Psoas muscle (tissue), 8 donors: ENCODE results near the gene PRKN. TPM values are rescaled to one million over a fixed set of nuclear protein-coding genes. Genes with fewer than 3 reads are reported as not detected.

ENCODE experiments used
- ATAC-seq, 4 donors: fragments of 200-7000 bp; cut with Tn5 transposase; one replicate each; pipeline ENCODE4 v1.9.1; 2020; ENCODE audit warnings: moderate library complexity in 3 of 4, mild to moderate bottlenecking in 2 of 4
- DNase-seq, 2 donors: peaks; one replicate each; pipeline ENCODE4 v3.0.0-alpha.2; 2020
- H3K27ac ChIP-seq: fragments of 200-600 bp; one replicate; pipeline ENCODE4 v1.8.0; 2022
- H3K27me3 ChIP-seq, 3 donors: fragments of 200-600 bp in 1 of 3; one replicate each; pipeline versions ENCODE4 v1.6.1 to v1.8.0; 2013 to 2022; ENCODE audit warnings: low read length in 2 of 3, mild to moderate bottlenecking in 2 of 3, moderate library complexity in 1 of 3; ENCODE audit not compliant: insufficient read depth in 3 of 3
- H3K36me3 ChIP-seq, 2 donors: fragments of 200-600 bp in 1 of 2; one replicate each; pipeline versions ENCODE4 v1.6.1 to v1.8.0; 2013 to 2022; ENCODE audit warnings: low read depth in 1 of 2, mild to moderate bottlenecking in 1 of 2, moderate library complexity in 1 of 2; ENCODE audit not compliant: insufficient read depth in 1 of 2
- H3K4me1 ChIP-seq: fragments of 200-600 bp; one replicate; pipeline ENCODE4 v1.8.0; 2022
- H3K4me3 ChIP-seq: fragments of 200-600 bp; one replicate; pipeline ENCODE4 v1.8.0; 2022; ENCODE audit warnings: mild to moderate bottlenecking
- H3K9me3 ChIP-seq: fragments of 200-600 bp; one replicate; pipeline ENCODE4 v1.8.0; 2022
- WGBS, 3 donors: extraction: QIAGEN DNeasy Blood & Tissue Kit; methylation state at CpG; one replicate each; pipeline versions ENCODE4 v1.1.6 to v1.1.7; 2013; 5-methylcytosine and 5-hydroxymethylcytosine counted together
- intact Hi-C, 2 donors: fragments of 100-400 bp; cut with DNase I; formaldehyde crosslinking; loops; one replicate each; pipeline versions ENCODE4 v1.11.0 to v1.14.2; 2022
- polyA plus RNA-seq, 3 donors: library from polyadenylated mRNA; stranded (reverse); fragments of 200-250 nt; gene quantifications; one replicate each; pipeline ENCODE4 v1.2.3, GENCODE V29; 2013
- total RNA-seq, 4 donors: library from RNA; stranded (reverse); fragmentation: NEBNext Ultra II Directional in 2 of 4; extraction: Animal tissue kit (Norgen Biotek cat#: 25700) in 2 of 4; gene quantifications; one replicate each; pipeline versions ENCODE4 v1.2.1 to v1.2.4, GENCODE V29; 2021 to 2023
- TF ChIP-seq, protein P1 (sequence below): fragments of 200-600 bp; IDR thresholded peaks from one replicate; pipeline ENCODE4 v1.8.0; 2022; ENCODE audit warnings: antibody characterized with exemption
- donor health status: healthy with polysubstance abuse.
- donor health status: DM: no; HTN: no; CAD: no; lungs with moderate emphysema.
- donor health status: Bipolar disorder and iron deficiency.
- donor health status: healthy.
- donor health status: DM: yes; HTN: yes; CAD: no.
- donor health status: DM: no; HTN: no; CAD: no.
- donor health status: DM: no; HTN: no; CAD: no.
- donor health status: DM: yes; HTN: yes; CAD: no.

PRKN gene
- total and polyA plus RNA-seq, 7 donors = 1.5 to 19.5 (median 11.7) TPM

DNA sequence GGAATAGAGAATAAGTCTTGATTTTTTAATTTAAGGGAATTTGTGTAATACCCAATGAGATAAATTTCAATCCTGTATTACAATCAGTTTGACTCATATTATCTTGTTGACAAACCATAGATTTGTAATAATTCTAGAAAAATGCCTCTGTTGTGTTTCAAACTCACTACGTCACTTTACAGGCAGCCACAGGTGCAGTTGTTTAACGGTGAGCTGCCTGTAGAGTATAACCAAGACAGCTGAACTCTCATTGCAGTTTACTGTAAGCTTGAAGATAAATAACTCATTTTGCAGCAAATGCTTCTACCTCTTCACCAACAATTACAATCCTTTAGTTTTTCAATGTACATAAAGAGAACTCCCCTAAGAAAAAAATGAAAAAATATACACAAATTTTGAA is 114.3 kb downstream of the PRKN start:
- Histone ChIP-seq H3K4me3 (no peak overlapping the region), H3K27ac (no peak overlapping the region), H3K36me3 (no peaks in the 10 kb centered on the region), H3K4me1 (peaks cover 4% of the 10 kb centered on the region), H3K27me3 (no peaks in the 10 kb centered on the region), H3K9me3 (no peaks in the 10 kb centered on the region)
- WGBS, 3 donors = 28 to 39% (median 33%) methylated on average over 2 of the region's 2 CpGs
- ATAC-seq = peak in 1 of 4 donors; percentile 54
- intact Hi-C loops = no loop called here
- DNase-seq = no peak
- TF ChIP-seq, protein P1, sequence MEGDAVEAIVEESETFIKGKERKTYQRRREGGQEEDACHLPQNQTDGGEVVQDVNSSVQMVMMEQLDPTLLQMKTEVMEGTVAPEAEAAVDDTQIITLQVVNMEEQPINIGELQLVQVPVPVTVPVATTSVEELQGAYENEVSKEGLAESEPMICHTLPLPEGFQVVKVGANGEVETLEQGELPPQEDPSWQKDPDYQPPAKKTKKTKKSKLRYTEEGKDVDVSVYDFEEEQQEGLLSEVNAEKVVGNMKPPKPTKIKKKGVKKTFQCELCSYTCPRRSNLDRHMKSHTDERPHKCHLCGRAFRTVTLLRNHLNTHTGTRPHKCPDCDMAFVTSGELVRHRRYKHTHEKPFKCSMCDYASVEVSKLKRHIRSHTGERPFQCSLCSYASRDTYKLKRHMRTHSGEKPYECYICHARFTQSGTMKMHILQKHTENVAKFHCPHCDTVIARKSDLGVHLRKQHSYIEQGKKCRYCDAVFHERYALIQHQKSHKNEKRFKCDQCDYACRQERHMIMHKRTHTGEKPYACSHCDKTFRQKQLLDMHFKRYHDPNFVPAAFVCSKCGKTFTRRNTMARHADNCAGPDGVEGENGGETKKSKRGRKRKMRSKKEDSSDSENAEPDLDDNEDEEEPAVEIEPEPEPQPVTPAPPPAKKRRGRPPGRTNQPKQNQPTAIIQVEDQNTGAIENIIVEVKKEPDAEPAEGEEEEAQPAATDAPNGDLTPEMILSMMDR = no peak

DNA sequence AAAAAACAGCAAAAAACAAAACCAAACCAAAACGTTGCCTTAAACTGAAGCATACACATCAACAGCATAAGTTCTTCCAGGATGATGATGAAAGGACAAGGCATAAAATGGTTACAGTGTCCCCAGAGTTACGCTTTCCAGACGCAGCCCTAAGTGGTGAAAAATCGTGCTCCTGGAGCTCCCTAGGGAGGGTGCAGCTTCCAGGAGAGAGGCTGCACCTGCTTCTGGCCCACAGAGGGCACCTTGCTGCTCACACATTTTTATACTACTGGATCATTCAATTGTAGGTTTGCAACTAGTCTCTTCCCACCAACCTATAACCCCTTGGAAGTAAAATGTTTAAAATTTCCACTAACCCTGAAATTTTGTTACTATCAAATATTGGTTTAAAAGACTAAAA is 115.0 kb downstream of the PRKN start:
- peaks cover 4% of the 10 kb centered on the region for H3K4me1 ChIP-seq
- no peak overlapping the region for H3K27ac ChIP-seq
- H3K4me3 ChIP-seq = no peak overlapping the region
- H3K27me3 ChIP-seq = no peaks in the 10 kb centered on the region
- ATAC-seq = peak in 1 of 4 donors; percentile 43
- H3K9me3 ChIP-seq = no peaks in the 10 kb centered on the region
- WGBS, 3 donors = 55 to 62% (median 58%) methylated on average over 4 of the region's 4 CpGs
- no peaks in the 10 kb centered on the region for H3K36me3 ChIP-seq
- TF ChIP-seq, protein P1 = no peak
- intact Hi-C loops = no loop called here
- no peak for DNase-seq

DNA sequence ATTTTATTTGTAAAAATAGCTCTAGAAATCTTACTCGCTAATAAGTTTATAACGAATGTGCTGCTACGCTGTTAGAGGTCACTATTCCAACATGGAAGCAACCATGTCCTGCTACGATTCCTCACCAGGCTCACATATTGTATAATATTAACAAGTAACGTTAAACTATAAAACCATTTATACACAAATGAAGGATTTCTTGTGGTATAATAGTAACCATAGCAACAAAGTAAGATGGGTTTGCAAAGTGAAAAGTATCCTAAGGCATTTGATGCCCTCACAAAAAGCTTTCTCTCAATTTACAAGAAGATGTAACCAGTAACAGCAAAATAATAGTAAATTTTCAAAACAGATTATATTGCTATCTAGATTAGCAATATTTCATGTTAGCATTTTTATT is 117.2 kb downstream of the PRKN start:
- Histone ChIP-seq H3K27me3 (no peaks in the 10 kb centered on the region), H3K36me3 (peaks cover 0 to 2% of the 10 kb centered on the region in 2 donors), H3K27ac (no peak overlapping the region), H3K9me3 (no peaks in the 10 kb centered on the region), H3K4me3 (no peak overlapping the region), H3K4me1 (peaks cover 4% of the 10 kb centered on the region)
- ATAC-seq (no peak), DNase-seq (no peak)
- 95 to 97% (median 96%) methylated on average over 5 of the region's 5 CpGs for WGBS, 3 donors
- intact Hi-C loops = no loop called here
- TF ChIP-seq, protein P1 = no peak

DNA sequence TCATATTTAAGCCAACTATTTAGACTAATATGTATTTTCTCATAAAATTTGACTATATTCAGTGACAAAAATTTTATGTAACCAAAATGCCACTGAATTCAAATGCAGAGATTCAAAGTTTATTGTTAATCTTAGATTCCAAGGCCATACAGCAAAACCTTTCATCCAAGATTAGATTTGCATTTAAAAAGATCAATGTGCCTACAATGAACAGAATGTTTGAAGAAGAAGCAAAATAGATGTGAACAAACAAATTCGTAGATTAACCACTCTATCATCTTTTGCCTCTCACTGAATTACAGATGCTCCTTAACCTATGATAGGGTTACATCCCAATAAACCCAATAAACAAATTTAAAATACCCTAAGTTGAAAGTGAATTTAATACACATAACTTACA is 121.7 kb downstream of the PRKN start:
- Histone ChIP-seq H3K4me1 (no peaks in the 10 kb centered on the region), H3K9me3 (no peaks in the 10 kb centered on the region), H3K36me3 (peaks cover 0 to 2% of the 10 kb centered on the region in 2 donors), H3K27ac (no peak overlapping the region), H3K4me3 (no peak overlapping the region), H3K27me3 (no peaks in the 10 kb centered on the region)
- no peak for ATAC-seq
- TF ChIP-seq, protein P1 = no peak
- DNase-seq = no peak
- 84 to 93% (median 91%) methylated on average over 1 of the region's 1 CpG for WGBS, 3 donors
- intact Hi-C loops = no loop called here
